Esophagus muscularis mucosa (tissue), 4 donors: Measurements from ENCODE around the gene SFXN5.

Source experiments
- EP300 ChIP-seq: sonication (generic); formaldehyde crosslinking; IDR thresholded peaks from one replicate; pipeline ENCODE4 v1.6.1; 2017; ENCODE audit warnings: antibody characterized with exemption
- POLR2A ChIP-seq: fragments of 450-650 bp; IDR thresholded peaks from one replicate; pipeline ENCODE4 v1.6.1; 2017; ENCODE audit warnings: antibody characterized with exemption, moderate library complexity, mild to moderate bottlenecking, low read depth
- POLR2AphosphoS5 ChIP-seq, 2 donors: sonication (generic); formaldehyde crosslinking; IDR thresholded peaks; one replicate each; pipeline ENCODE4 v1.6.1; 2017; ENCODE audit warnings: antibody characterized with exemption in 2 of 2
- TF ChIP-seq, protein P1 (sequence below), 3 experiments: fragments of 200-600 bp in 2 of 3; fragments of 450-650 bp in 1 of 3; sonication (generic) in 2 of 3; IDR thresholded peaks; one replicate each; pipeline ENCODE4 v1.5.1; 2017 to 2019; ENCODE audit warnings: antibody characterized with exemption in 3 of 3, mild to moderate bottlenecking in 2 of 3, moderate library complexity in 1 of 3

- TF ChIP-seq, protein P1, sequence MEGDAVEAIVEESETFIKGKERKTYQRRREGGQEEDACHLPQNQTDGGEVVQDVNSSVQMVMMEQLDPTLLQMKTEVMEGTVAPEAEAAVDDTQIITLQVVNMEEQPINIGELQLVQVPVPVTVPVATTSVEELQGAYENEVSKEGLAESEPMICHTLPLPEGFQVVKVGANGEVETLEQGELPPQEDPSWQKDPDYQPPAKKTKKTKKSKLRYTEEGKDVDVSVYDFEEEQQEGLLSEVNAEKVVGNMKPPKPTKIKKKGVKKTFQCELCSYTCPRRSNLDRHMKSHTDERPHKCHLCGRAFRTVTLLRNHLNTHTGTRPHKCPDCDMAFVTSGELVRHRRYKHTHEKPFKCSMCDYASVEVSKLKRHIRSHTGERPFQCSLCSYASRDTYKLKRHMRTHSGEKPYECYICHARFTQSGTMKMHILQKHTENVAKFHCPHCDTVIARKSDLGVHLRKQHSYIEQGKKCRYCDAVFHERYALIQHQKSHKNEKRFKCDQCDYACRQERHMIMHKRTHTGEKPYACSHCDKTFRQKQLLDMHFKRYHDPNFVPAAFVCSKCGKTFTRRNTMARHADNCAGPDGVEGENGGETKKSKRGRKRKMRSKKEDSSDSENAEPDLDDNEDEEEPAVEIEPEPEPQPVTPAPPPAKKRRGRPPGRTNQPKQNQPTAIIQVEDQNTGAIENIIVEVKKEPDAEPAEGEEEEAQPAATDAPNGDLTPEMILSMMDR (IDR thresholded peaks at IDR 0.05), result no peak
- no peak for TF ChIP-seq POLR2A
- TF ChIP-seq EP300, result no peak
- TF ChIP-seq POLR2AphosphoS5 (IDR thresholded peaks at IDR 0.05), result no peak
Observed at GRCh38 chr2:73033766-73034381, 37.6 kb downstream of the SFXN5 start.
